Stimulated activated CD4-positive, alpha-beta T cell treated with anti-CD3 and anti-CD28 coated beads, Interleukin-15, amount 100 ng/mL, for 1 hour (primary cell): ENCODE results near the gene TGFB1I1.
A peak's percentile ranks its signal among the peaks of the same experiment; 100 is the strongest.
"Not testable (repeated sequence)": the region's sequence is repeated elsewhere in the genome, so short reads cannot be mapped to it uniquely, and the experiment has no call there.

Experiments
- DNase-seq, 2 donors: peaks; one replicate each; pipeline ENCODE4 v3.0.0-alpha.2; 2020; ENCODE audit warnings: low read depth in 1 of 2, low spot score in 1 of 2

Gene TGFB1I1

DNA sequence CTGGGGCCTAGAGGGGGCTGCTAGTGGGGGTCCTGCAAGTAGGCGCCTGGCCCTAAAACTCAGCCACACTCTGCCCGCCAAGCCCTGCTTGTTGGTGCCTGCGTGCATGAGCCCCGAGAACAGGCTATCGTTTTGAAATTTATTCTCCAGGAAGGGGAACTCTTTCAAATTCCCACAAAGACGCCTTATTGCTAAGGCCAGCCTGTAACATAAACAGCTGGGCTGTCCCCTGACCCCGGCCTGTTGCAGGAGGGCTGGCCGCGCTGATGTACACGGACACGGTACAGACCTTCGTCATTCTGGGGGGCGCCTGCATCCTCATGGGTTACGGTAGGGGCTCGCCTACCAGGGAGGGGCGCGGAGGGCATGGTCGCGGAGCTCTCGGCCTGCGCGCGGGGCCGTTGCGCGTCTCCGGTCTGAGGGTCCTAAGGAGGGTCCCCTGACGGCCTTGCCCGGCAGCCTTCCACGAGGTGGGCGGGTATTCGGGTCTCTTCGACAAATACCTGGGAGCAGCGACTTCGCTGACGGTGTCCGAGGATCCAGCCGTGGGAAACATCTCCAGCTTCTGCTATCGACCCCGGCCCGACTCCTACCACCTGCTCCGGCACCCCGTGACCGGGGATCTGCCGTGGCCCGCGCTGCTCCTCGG is 15.2 kb downstream of the TGFB1I1 start:
- DNase-seq: no peak

DNA sequence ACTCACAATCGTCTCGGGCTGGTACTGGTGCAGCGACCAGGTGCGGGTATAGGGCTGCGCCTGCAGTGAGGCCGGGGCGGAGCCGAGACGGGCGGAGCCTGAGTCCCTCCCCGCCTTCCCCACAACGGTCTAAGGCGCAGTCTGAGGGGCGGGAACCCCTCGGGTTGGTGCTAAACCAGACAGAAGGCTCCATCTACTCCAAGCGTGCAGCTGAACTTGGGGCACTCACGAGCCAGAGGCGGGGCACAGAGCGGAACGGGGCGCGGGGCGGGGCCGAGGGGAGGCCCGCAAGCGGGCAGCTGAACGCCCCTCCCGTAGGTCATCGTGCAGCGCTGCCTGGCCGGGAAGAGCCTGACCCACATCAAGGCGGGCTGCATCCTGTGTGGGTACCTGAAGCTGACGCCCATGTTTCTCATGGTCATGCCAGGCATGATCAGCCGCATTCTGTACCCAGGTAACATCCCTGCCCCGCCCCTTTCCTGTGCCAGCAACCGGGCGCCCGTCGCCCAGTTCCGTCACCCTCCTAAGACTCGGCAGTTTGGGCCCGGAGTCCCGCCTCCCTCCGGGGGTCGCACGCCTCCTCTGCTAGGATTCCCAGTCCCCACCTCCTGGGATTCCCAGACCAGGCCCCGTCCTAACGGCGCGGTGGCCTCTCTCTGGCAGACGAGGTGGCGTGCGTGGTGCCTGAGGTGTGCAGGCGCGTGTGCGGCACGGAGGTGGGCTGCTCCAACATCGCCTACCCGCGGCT is 15.9 kb downstream of the TGFB1I1 start:
- DNase-seq: peak; percentile 56

GRCh38 chr16:31488468-31489297 is 16.7 kb downstream of the TGFB1I1 start:
- DNase-seq: no peak

DNA sequence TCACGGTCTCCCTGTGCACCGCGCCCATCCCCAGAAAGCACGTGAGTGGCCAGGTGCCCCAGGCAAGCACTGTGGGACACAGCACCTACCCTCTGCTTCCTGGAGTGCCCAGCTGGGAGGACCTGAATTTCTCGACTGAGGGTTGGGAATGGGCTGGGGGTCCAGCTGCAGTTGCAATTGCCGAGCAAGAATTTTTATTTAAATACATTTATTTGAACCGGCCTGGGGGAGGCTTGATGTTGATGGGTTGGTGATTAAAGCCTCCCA is 17.3 kb downstream of the TGFB1I1 start:
- DNase-seq: no peak

- no peak for DNase-seq
Observed at GRCh38 chr16:31489616-31490584, 17.9 kb downstream of the TGFB1I1 start.

DNA sequence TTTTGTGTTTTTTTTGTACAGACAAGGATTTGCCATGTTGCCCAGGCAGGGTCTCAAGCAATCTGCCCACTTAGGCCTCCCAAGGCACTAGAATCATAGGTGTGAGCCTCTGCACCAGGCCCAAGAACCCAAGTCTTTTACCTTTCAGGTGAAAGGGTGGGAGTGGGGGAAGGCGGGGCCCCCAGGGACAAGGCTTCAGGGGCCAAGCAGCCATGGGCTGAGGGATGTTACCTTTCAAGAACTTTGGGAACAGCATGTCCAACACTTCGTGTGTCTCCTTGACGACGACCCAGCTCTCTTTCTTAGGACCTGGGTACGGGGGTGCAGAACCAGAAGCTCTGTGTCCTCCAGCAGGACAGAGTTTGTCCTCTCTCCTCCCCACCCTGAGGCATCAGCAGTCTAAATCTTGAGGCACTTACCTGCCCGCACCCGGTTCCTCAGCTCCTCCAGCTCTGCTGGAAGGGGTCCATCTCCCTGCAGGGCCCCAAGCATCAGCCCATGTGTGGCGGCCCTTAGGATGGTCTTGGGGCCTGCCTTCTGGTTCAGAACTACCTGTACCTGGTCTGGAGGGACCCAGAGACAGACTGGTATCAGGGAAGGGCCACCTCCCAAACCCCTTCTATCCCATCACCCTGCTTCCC is 19.9 kb downstream of the TGFB1I1 start:
- no peak for DNase-seq

DNA sequence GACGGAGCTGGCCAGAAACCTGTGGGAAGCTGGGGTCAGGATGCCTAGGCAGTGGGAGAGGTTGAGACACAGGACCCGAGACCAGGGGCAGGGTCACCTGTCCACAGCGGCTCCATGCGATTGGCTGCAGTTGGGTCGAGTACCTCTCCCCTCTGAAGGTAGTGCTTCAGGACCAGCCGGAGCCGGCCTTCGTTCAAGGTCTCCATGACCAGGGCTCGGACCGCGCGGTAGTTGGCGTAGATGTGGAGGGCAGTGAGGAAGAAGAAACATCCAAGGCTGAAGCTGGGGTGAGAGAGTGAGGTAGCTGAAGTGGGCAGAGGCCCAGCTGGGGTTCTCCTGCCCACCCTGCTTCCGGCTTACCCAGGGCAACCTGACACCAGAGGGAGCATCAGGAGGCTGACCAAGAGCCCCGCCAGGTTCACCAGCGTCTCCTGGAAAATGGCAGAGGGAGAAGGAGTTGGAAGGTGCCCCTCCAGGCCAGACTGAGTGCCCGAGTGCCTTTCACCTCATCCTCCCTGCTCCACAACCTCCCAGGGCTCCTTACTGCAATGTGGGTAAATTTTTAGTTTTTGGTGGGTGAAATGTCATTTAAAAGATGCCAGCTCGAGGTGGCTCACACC is 21.7 kb downstream of the TGFB1I1 start:
- DNase-seq: no peak

DNA sequence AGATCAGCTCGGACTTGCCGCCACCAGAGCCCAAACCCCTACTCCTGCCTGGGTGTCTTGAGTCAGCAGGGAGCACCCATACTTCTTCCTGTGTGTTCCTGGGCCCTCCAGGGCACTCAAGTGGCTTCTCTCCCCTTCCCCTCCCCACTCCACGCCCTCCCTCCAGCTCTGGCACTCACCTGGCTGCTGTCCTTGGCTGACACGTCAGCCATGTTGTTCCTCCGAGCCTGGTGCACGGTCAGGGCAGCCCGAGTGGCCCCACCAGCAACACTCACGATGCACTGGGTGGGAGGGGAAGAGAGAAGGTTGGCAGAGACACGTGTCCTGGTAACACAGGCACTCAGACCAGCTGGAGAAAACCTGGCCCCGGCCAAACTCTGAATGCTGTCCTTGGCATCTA is 24.7 kb downstream of the TGFB1I1 start:
- no peak for DNase-seq

- DNase-seq: no peak
Observed at GRCh38 chr16:31498493-31498892, 26.5 kb downstream of the TGFB1I1 start.

DNA sequence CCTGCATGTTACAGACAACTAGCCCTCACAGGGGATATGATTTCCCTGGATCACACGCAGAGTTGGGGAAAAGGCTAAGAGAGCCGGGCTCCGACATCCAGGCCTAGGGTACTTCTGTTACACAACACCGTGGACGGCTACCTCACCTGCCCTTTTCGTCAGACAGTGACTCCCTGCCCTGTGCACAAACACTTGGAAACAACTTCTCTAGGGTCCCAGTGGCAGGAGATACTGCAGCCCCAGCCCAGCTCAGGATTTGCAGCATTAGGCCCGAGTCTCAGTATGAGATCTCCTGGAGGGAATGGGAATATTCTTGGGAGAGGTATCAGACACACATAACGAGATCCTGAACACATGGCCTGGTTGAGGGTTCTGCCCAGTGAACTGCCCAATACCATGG is 28.0 kb downstream of the TGFB1I1 start:
- no peak for DNase-seq

GRCh38 chr16:31501226-31501965 is 29.4 kb downstream of the TGFB1I1 start:
- no peak for DNase-seq

DNA sequence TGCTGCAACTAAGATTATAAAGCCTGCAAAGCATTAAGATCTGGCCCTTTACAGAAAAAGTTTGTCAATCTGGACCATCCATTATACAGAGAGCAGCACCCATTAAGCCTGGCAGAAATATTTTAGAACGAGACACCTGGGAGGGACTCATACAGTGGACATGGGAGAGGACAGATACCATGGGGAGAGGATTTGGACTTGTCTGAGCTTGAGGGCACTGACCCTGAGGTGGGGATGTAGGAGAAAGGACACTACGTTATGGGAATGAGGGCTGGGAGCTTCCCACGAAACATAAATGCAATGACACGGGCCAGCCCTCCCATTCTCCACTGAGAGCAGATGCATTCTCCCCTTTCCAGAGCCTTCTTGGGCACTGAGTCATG is 30.0 kb downstream of the TGFB1I1 start:
- DNase-seq: no peak

DNA sequence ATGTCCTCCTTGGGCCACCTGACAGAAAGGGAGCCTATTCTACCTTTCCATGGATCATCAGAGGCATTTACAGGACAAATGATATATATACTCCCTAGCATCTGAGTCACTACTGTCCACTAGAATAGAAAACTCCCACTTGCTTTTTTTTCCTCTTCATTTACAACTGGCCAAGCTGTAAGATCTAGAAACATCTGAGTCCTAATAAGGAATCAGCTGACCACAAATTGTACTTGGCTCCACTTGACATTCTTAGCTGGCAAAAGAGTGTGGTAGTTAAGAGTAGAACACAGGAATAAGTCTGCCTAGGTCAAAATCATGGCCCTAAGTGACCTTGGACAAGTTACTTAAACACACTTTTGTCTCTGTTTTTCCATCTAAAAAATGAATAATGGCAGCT is 31.0 kb downstream of the TGFB1I1 start:
- DNase-seq: no peak

DNA sequence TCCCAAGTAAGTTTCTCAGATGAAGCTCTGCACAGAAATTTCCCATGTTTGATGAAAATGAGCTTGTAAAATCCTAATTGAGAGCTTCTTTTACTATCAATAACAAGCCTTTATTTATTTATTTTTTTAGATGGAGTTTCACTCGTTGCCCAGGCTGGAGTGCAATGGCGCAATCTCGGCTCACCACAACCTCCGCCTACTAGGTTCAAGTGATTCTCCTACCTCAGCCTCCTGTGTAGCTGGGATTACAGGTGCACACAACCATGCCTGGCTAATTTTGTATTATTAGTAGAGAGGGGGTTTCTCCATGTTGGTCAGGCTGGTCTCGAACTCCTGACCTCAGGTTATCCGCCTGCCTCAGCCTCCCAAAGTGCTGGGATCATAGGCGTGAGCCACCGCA is 31.6 kb downstream of the TGFB1I1 start:
- DNase-seq: not testable (repeated sequence)

DNA sequence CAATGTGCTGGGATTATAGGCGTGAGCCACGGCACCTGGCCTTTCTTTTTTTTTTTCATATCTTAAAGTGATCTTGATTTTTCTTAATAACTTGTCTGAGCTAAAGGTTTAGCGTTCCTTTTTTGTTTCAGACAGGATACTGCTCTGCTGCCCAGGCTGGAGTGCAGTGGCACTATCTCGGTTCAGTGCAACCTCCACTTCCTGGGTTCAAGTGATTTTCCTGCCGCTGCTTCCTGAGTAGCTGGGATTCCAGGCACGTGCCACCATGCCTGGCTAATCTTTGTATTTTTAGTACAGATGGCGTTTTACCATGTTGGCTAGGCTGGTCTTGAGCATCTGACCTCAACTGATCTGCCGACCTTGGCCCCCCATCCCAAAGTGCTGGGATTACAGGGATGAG is 32.2 kb downstream of the TGFB1I1 start:
- no peak for DNase-seq

- DNase-seq: no peak
Observed at GRCh38 chr16:31505483-31505882, 33.5 kb downstream of the TGFB1I1 start.

DNA sequence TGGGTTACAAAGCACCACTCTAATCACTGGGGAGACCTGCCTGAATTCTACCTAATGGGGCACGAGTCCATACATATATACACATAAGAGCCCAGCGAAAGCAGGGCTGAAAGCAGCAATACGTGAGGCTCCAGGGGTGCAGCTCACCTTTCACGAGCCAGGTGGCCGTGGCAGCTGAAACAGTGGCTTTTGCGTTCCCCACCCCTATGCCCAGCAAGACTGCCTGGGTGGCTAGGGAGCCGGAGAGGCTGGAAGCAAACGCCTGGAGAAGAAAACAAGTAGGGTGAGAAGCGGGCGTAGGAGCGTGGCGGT is 35.6 kb downstream of the TGFB1I1 start:
- no peak for DNase-seq

GRCh38 chr16:31507929-31508705 is 36.2 kb downstream of the TGFB1I1 start, which contains the start of gene RUSF1:
TSS of gene RUSF1 (minus strand) at chr16:31508391. CDS start at chr16:31508373, 18 bp downstream.
- peak; percentile 62 to 74 for DNase-seq

DNA sequence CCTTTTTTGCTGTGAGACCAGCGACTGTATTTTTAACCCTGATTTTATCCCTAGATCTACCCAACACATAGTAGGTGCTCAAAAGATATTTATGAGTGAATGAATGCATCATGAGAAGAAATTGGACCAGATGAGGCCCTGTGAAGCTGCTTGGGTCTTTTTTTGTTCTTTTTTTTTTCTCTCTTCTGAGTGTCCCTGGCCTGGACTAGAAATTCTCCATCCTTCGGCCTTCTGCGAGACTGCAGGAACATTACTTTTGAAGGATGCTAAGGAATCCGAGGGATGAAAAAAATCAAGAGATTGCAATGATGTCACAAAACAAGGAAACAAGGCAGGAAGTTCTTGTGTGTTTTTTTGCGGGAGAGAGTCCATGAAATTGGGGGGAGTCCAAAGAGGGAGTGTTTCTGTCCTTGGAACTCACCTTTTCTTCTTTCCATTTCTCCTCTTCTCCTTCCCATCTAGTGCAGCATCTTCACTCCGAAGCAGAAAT is 36.8 kb downstream of the TGFB1I1 start:
- DNase-seq: no peak
